ENCODE results near the gene ZNF385A.

The ZNF385A gene

GRCh38 chr12:54413284-54414190, 29.0 kb upstream of the ZNF385A start:
- no peak for TF ChIP-seq CTCF (IDR thresholded peaks at IDR 0.05; ENCODE audit: low read depth, low read length, missing control alignments)
- DNase-seq (ENCODE audit: low read depth): no peak
- no peak overlapping the region for H3K4me3 ChIP-seq (ENCODE audit: low read depth, low read length)

- no peak overlapping the region for H3K4me3 ChIP-seq (ENCODE audit: low read depth, low read length)
- DNase-seq (ENCODE audit: low read depth): no peak
- TF ChIP-seq CTCF (IDR thresholded peaks at IDR 0.05; ENCODE audit: low read depth, low read length, missing control alignments): no peak
Observed at GRCh38 chr12:54412786-54413185, 28.3 kb upstream of the ZNF385A start.

GRCh38 chr12:54412348-54412747, 27.8 kb upstream of the ZNF385A start:
- no peak for DNase-seq (ENCODE audit: low read depth)
- no peak for TF ChIP-seq CTCF (IDR thresholded peaks at IDR 0.05; ENCODE audit: low read depth, low read length, missing control alignments)
- H3K4me3 ChIP-seq (ENCODE audit: low read depth, low read length): no peak overlapping the region

GRCh38 chr12:54411391-54412241, 27.1 kb upstream of the ZNF385A start:
- no peak for DNase-seq (ENCODE audit: low read depth)
- H3K4me3 ChIP-seq (ENCODE audit: low read depth, low read length): no peak overlapping the region
- TF ChIP-seq CTCF (IDR thresholded peaks at IDR 0.05; ENCODE audit: low read depth, low read length, missing control alignments): no peak

- no peak overlapping the region for H3K4me3 ChIP-seq (ENCODE audit: low read depth, low read length)
- no peak for TF ChIP-seq CTCF (IDR thresholded peaks at IDR 0.05; ENCODE audit: low read depth, low read length, missing control alignments)
- no peak for DNase-seq (ENCODE audit: low read depth)
Observed at GRCh38 chr12:54409267-54409666, 24.7 kb upstream of the ZNF385A start.

- no peak overlapping the region for H3K4me3 ChIP-seq (ENCODE audit: low read depth, low read length)
- DNase-seq (ENCODE audit: low read depth): no peak
- no peak for TF ChIP-seq CTCF (IDR thresholded peaks at IDR 0.05; ENCODE audit: low read depth, low read length, missing control alignments)
Observed at GRCh38 chr12:54407183-54407905, 22.8 kb upstream of the ZNF385A start.

Data from GM12864 (cell line).